IMR-90 (cell line): ENCODE measurements around the gene EID3. TPM values are rescaled to one million over a fixed set of nuclear protein-coding genes. Genes with fewer than 3 reads are reported as not detected.
A peak's percentile ranks its signal among the peaks of the same experiment; 100 is the strongest.

Experiments
- ATAC-seq: fragments of 200-7000 bp; cut with Tn5 transposase; 2 replicates; pipeline ENCODE4 v1.9.1; 2020; ENCODE audit warnings: low read depth, mild to moderate bottlenecking, moderate library complexity
- BruUV-seq: library from RNA; stranded (reverse); fragments of 400-500 nt; replicated peaks from 2 replicates; lab custom pipeline; 2021; lab: Mats Ljungman, UMichigan
- CTCF ChIA-PET: fragments of 300-600 bp; formaldehyde crosslinking; extraction: SDS; loops from one replicate; lab custom pipeline; 2021; ENCODE audit warnings: antibody characterized with exemption; lab: Yijun Ruan, JAX
- POLR2A ChIA-PET: fragments of 300-600 bp; sonication (Branson Sonifier 250); formaldehyde crosslinking; loops from one replicate; lab custom pipeline; 2022; ENCODE audit warnings: antibody characterized with exemption; ENCODE audit not compliant: unreplicated experiment; lab: Charles Lee
- DNase-seq: peaks from one replicate; pipeline ENCODE4 v3.0.0; 2013
- H2AFZ ChIP-seq: replicated peaks from 2 replicates; pipeline ENCODE3; 2013; ENCODE audit warnings: low read length, mild to moderate bottlenecking; ENCODE audit not compliant: poor library complexity
- H2AK5ac ChIP-seq: 2 replicates; pipeline ENCODE4 v1.6.1; 2013; ENCODE audit warnings: low read depth, low read length, inconsistent platforms
- H2AK9ac ChIP-seq: replicated peaks from 2 replicates; pipeline ENCODE3; 2013; ENCODE audit warnings: mild to moderate bottlenecking, low read depth, low read length, moderate library complexity; ENCODE audit not compliant: poor library complexity
- H2BK120ac ChIP-seq: 2 replicates; pipeline ENCODE4 v1.6.1; 2013; ENCODE audit warnings: low read depth, low read length, inconsistent platforms
- H2BK15ac ChIP-seq: 3 replicates; pipeline ENCODE4 v1.6.1; 2013; ENCODE audit warnings: low read depth, low read length, inconsistent platforms
- H2BK20ac ChIP-seq: 2 replicates; pipeline ENCODE4 v1.6.1; 2013; ENCODE audit warnings: low read depth, mild to moderate bottlenecking, inconsistent platforms, low read length, moderate library complexity
- H2BK5ac ChIP-seq: 2 replicates; pipeline ENCODE4 v1.6.1; 2013; ENCODE audit warnings: mild to moderate bottlenecking, low read depth, low read length, inconsistent platforms; ENCODE audit not compliant: poor library complexity, severe bottlenecking
- H3K14ac ChIP-seq: replicated peaks from 2 replicates; pipeline ENCODE4 v1.6.1; 2013; ENCODE audit warnings: low read depth, low read length, inconsistent platforms
- H3K18ac ChIP-seq: 2 replicates; pipeline ENCODE4 v1.6.1; 2013; ENCODE audit warnings: low read depth, low read length, control low read depth
- H3K23ac ChIP-seq: 2 replicates; pipeline ENCODE4 v1.6.1; 2013; ENCODE audit warnings: low read depth, low read length, inconsistent platforms
- H3K27ac ChIP-seq: 2 replicates; pipeline ENCODE4 v1.5.1; 2013; ENCODE audit warnings: mild to moderate bottlenecking, control low read depth, low read length; ENCODE audit not compliant: insufficient read depth
- H3K27me3 ChIP-seq: 2 replicates; pipeline ENCODE4 v1.6.1; 2013; ENCODE audit warnings: low read length; ENCODE audit not compliant: control insufficient read depth, insufficient read depth
- H3K36me3 ChIP-seq: 2 replicates; pipeline ENCODE4 v1.6.1; 2013; ENCODE audit warnings: low read length, mixed read lengths; ENCODE audit not compliant: control insufficient read depth, insufficient read depth
- H3K4ac ChIP-seq: 2 replicates; pipeline ENCODE4 v1.6.1; 2013; ENCODE audit warnings: low read depth, low read length, inconsistent platforms
- H3K4me1 ChIP-seq: 2 replicates; pipeline ENCODE4 v1.6.1; 2013; ENCODE audit warnings: low read length, mixed read lengths; ENCODE audit not compliant: control insufficient read depth, insufficient read depth
- H3K4me2 ChIP-seq: 2 replicates; pipeline ENCODE4 v1.6.1; 2013; ENCODE audit warnings: low read depth, mild to moderate bottlenecking, control low read depth, low read length, moderate library complexity
- H3K4me3 ChIP-seq: 2 replicates; pipeline ENCODE4 v1.5.1; 2013; ENCODE audit warnings: low read depth, mild to moderate bottlenecking, control low read depth, low read length, moderate library complexity; ENCODE audit not compliant: insufficient read depth
- H3K56ac ChIP-seq: 2 replicates; pipeline ENCODE4 v1.6.1; 2013; ENCODE audit warnings: low read length, inconsistent platforms; ENCODE audit not compliant: insufficient read depth; ENCODE audit errors: extremely low read depth
- H3K79me1 ChIP-seq, 2 experiments: 2 replicates each; pipeline ENCODE4 v1.6.1; 2013; ENCODE audit warnings: low read length in 2 of 2, inconsistent platforms in 1 of 2, low read depth in 1 of 2
- H3K9ac ChIP-seq: 2 replicates; pipeline ENCODE4 v1.6.1; 2013; ENCODE audit warnings: low read depth, low read length, control low read depth
- H3K9me1 ChIP-seq: 2 replicates; pipeline ENCODE4 v1.6.1; 2013; ENCODE audit warnings: low read length, inconsistent platforms; ENCODE audit not compliant: insufficient read depth
- H3K9me3 ChIP-seq: 2 replicates; pipeline ENCODE4 v1.6.1; 2013; ENCODE audit warnings: low read length; ENCODE audit not compliant: control insufficient read depth, insufficient read depth
- H4K20me1 ChIP-seq: 2 replicates; pipeline ENCODE4 v1.6.1; 2013; ENCODE audit warnings: low read length, inconsistent platforms; ENCODE audit not compliant: insufficient read depth
- H4K5ac ChIP-seq: 2 replicates; pipeline ENCODE4 v1.6.1; 2013; ENCODE audit warnings: mild to moderate bottlenecking, low read depth, low read length, control low read depth
- H4K8ac ChIP-seq, 2 experiments: 2 replicates each; pipeline ENCODE4 v1.6.1; 2013; ENCODE audit warnings: low read depth in 2 of 2, low read length in 2 of 2, control low read depth in 1 of 2, inconsistent platforms in 1 of 2
- H4K91ac ChIP-seq: 2 replicates; pipeline ENCODE4 v1.6.1; 2013; ENCODE audit warnings: low read depth, low read length, inconsistent platforms; ENCODE audit not compliant: insufficient read depth
- BHLHE40 ChIP-seq: fragments of 150-350 bp; IDR thresholded peaks from 2 replicates; pipeline ENCODE4 v1.6.1; 2016; ENCODE audit warnings: mild to moderate bottlenecking, low read depth, low read length
- CHD1 ChIP-seq: IDR thresholded peaks from 2 replicates; pipeline ENCODE4 v1.6.1; 2012; ENCODE audit warnings: low read depth, low read length, improper control_type of control experiment
- FOS ChIP-seq: fragments of 150-350 bp; IDR thresholded peaks from 2 replicates; pipeline ENCODE4 v1.6.1; 2016; ENCODE audit warnings: low read depth, low read length
- MAZ ChIP-seq: IDR thresholded peaks from 2 replicates; pipeline ENCODE4 v1.6.1; 2012; ENCODE audit warnings: low read depth, mild to moderate bottlenecking, low read length, improper control_type of control experiment, moderate library complexity, borderline replicate concordance
- POLR2A ChIP-seq: IDR thresholded peaks from 2 replicates; pipeline ENCODE4 v1.6.1; 2012; ENCODE audit warnings: mild to moderate bottlenecking, low read depth, low read length
- USF2 ChIP-seq: fragments of 150-350 bp; IDR thresholded peaks from 2 replicates; pipeline ENCODE4 v1.6.1; 2017; ENCODE audit warnings: mild to moderate bottlenecking, antibody characterized with exemption, low read length, low read depth
- WGBS, 2 experiments: methylation state at CpG; one replicate each; pipeline versions ENCODE4 v1.1.5 to v1.1.7; 2013; ENCODE audit warnings: missing lambda C conversion rate in 2 of 2; ENCODE audit not compliant: insufficient read length in 1 of 2; ENCODE audit errors: extremely low coverage in 2 of 2; 5-methylcytosine and 5-hydroxymethylcytosine counted together
- dilution Hi-C: fragments of 300-500 bp; cut with HindIII; formaldehyde crosslinking; loops from one replicate; pipeline ENCODE4 v1.14.3; 2018; ENCODE audit warnings: low sequenced_read_pairs; ENCODE audit not compliant: unreplicated experiment
- in situ Hi-C: fragments of 300-500 bp; cut with MboI; formaldehyde crosslinking; loops from 3 replicates; pipeline ENCODE4 v1.14.3; 2019; ENCODE audit warnings: low sequenced_read_pairs, inconsistent platforms, mixed read lengths
- intact Hi-C: fragments of 100-400 bp; cut with micrococcal nuclease; formaldehyde crosslinking; loops from 2 replicates; pipeline ENCODE4 v1.10.0; 2022
- polyA plus RNA-seq, 3 experiments: library from polyadenylated mRNA; depleted of rRNA; stranded (reverse); fragments of >200 nt; gene quantifications; 2 replicates each; pipeline ENCODE4 v1.2.3, GENCODE V29; 2012; ENCODE audit warnings: low replicate concordance in 1 of 3
- total RNA-seq: library from RNA; depleted of rRNA; stranded (reverse); fragments of >200 nt; gene quantifications from 2 replicates; pipeline ENCODE4 v1.2.3, GENCODE V29; 2012
- TF ChIP-seq, protein P1 (sequence below): conservative IDR thresholded peaks from 2 replicates; pipeline ENCODE4 v1.5.1; 2012; ENCODE audit warnings: mild to moderate bottlenecking, low read depth, low read length, improper control_type of control experiment

EID3 gene
- total and polyA plus RNA-seq, 2 of the 4 experiments (the other 2 are of a cell fraction): 2.2 to 4.1 TPM

DNA sequence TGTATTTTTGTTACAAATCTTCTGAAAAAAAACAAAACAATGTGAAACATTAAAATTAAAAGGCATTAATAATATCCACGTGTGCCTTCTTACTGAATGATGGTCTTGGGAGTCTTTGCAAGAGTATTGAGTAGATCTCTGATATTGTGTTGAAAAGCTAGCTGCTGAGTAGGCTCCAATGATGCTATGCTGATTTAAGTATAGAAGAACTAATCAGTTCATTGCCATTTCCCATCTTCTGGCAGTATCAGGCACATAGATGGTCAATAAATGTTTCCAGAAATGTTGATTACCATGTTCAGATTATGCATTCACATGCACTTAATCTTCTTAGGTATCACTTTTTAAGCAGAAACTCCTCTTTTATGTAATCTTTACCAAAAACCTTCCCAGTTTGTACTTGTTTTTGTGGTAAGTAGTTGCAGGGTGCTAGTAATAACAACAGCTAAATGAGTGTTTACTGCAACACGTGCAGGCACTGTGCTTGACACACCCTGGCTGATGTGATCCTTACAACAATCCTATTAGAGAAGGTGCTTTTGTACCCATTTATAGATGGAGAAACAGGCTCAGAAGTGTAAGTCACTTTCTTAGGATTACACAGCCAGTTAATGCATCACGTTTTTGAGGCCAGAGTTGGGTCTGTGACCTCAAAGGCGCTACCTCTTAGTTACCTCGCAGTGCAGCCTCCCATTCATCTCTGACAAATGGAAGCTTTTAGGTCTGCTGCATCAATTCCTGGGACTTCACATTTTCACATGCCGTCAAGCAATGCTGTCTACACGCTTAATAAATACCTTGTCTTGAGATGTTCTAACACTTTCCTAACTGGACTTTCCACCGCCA lies 46.9 kb downstream of the EID3 start:
- DNase-seq (no peak), ATAC-seq (no peak)
- Histone ChIP-seq H3K27ac (no peak overlapping the region), H3K18ac (no peak overlapping the region), H2AK5ac (no peak overlapping the region), H3K14ac (no peak overlapping the region), H3K4me2 (no peak overlapping the region), H4K5ac (no peak overlapping the region), H3K4me3 (no peak overlapping the region), H3K9me3 (no peaks in the 10 kb centered on the region), H2BK120ac (no peak overlapping the region), H3K79me1 (peaks cover 36 to 75% of the 10 kb centered on the region in 2 experiments), H3K56ac (no peak overlapping the region), H3K4me1 (peaks cover 7% of the 10 kb centered on the region), H4K20me1 (peaks cover 77% of the 10 kb centered on the region), H2AFZ (no peak overlapping the region), H3K4ac (no peak overlapping the region), H2BK15ac (no peak overlapping the region), H2BK20ac (no peak overlapping the region), H4K8ac (no peak overlapping the region), H3K9me1 (peaks cover 15% of the 10 kb centered on the region), H3K36me3 (peaks cover 59% of the 10 kb centered on the region), H3K27me3 (no peaks in the 10 kb centered on the region), H2AK9ac (no peak overlapping the region), H2BK5ac (no peak overlapping the region), H4K91ac (no peak overlapping the region), H3K23ac (no peak overlapping the region), H3K9ac (no peak overlapping the region)
- POLR2A ChIA-PET: no interaction called here
- dilution Hi-C loops (no loop called here), intact Hi-C loops (no loop called here), in situ Hi-C loops (no loop called here)
- BruUV-seq: no TSS peak
- CTCF ChIA-PET: no interaction called here
- TF ChIP-seq FOS: no peak
- no peak for TF ChIP-seq BHLHE40
- TF ChIP-seq CHD1: no peak
- TF ChIP-seq POLR2A: peak; percentile 18; the same call in 1 of the 2 replicates
- no peak for TF ChIP-seq USF2
- TF ChIP-seq, protein P1, sequence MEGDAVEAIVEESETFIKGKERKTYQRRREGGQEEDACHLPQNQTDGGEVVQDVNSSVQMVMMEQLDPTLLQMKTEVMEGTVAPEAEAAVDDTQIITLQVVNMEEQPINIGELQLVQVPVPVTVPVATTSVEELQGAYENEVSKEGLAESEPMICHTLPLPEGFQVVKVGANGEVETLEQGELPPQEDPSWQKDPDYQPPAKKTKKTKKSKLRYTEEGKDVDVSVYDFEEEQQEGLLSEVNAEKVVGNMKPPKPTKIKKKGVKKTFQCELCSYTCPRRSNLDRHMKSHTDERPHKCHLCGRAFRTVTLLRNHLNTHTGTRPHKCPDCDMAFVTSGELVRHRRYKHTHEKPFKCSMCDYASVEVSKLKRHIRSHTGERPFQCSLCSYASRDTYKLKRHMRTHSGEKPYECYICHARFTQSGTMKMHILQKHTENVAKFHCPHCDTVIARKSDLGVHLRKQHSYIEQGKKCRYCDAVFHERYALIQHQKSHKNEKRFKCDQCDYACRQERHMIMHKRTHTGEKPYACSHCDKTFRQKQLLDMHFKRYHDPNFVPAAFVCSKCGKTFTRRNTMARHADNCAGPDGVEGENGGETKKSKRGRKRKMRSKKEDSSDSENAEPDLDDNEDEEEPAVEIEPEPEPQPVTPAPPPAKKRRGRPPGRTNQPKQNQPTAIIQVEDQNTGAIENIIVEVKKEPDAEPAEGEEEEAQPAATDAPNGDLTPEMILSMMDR: no peak
- TF ChIP-seq MAZ: no peak
- 86% methylated on average over 5 of the region's 8 CpGs; no CpG with 5 or more reads in 1 of the 2 experiments for WGBS, 2 experiments
